DMS 273 treated with DMSO at 0.1 percent for 48 hours (cell line): Measurements from ENCODE around the gene GABARAP.
"Not testable (repeated sequence)": the region's sequence is repeated elsewhere in the genome, so short reads cannot be mapped to it uniquely, and the experiment has no call there.

Experiments used
- DNase-seq: peaks from one replicate; lab custom pipeline; 2025; lab: John Stamatoyannopoulos, UW

Gene GABARAP

DNA sequence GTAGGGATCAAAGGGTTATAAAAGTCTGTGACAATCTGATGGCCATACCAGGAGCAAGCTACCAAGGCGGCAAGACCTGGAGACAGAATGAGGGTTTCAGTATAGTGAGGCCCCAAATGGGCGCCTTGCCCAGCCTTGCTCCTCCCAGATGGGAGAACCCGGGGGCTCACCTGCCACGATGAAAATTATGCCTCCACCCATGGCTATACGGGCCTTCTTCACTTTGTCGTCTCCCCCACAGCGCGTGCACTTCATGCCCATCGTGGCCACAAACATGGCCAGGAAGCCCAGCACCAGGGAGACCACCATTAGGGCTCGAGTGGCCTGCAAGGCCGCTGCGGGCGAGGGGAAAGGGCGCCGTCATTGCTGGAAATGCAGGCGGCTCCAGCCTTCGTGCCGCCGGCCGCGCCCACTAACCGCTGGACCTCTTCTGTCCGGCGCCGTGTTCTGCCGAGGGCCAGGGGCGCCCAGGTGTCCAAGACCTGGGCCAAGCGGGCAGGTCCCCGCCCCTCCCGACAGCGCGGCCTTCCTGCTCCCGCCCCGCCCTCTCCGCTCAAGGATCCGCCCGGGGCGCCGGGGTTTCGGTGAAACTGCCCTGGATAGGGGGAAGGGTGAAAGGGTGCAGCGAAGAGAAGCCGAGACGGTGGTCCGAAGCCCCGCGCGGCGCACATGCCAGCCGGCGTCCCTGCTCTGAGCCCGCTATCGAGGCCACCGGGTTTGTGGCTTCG is 18.6 kb upstream of the GABARAP start:
- DNase-seq, result no peak

DNA sequence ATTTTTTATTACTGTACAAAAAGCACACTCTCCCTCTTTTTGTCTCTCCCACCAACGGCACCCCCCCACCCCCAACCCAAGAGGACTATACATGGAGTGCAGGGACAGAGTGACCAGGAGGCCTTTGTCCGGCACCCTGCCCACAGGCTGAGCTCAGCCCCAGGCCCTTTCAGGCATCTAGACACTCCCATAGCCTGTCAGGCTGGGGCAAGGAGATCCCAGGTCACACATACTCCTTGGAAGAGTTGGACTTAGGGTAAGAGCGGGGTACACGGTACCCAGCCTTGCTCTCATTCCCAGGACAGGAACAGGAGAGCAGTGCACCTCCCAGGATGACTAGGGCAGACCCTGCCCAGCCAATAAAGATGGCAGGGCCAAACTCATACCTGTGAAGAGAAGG is 17.9 kb upstream of the GABARAP start:
- DNase-seq, result no peak

GRCh38 chr17:7259555-7259889 is 17.3 kb upstream of the GABARAP start:
- no peak for DNase-seq

- no peak for DNase-seq
These were observed 16.7 kb upstream of the GABARAP start for GRCh38 chr17:7258731-7259554.

DNA sequence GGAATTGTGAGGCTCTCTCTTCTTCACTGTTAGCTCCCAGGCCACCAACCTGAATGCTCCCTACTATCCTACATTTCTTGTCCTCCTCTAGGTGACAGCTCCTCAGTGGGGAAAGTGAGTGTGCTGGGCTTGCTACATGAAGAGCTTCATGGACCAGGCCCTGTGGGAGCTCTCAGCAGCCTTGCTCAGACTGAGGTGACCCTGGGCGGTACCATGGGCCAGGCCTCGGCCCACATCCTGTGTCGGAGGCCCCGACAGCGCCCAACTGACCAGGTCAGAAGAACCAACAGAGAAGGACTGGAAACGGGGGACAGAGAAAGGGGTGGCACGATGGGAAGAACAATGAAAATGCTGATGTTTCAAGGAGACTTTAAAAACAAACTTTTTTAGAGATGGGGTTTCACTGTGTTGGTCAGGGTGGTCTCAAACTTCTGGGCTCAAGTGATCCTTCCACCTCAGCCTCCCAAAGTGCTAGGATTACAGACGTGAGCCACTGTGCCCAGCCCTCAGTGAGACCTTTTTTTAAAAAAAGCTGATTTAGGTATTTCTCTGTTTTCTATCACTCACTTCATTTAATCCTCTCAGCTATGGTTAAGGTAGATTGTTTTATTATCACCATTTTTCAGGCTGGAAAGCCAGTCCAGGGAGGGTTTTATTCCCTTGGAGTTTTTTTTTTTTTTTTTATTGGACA is 14.7 kb upstream of the GABARAP start:
- no peak for DNase-seq

- no peak for DNase-seq
These were observed 12.3 kb upstream of the GABARAP start for GRCh38 chr17:7254511-7254910.

DNA sequence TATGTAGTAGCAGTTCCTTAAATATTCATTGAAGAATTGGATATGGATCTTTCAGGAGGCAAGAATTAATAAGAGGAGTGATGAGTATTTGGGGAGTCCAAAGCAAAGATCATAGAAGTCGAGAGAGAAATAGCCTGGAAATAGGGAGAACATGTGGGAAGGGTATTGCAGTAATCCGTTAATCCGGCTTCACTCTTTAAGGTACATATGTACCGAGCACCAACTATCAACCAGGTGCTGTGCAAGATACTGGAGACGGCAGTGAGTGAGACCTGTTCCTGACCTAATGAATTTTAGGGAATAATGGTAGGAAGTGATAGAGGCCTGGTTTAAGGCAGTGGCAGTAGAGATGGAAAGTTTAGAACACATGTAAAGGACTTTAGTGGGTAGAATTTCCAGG is 10.8 kb upstream of the GABARAP start:
- DNase-seq, result no peak

GRCh38 chr17:7252176-7253043 is 10.2 kb upstream of the GABARAP start, which contains the start of gene ELP5:
Gene ELP5 (plus strand): TSS chr17:7252215. CDS start chr17:7252551, 336 bp downstream.
- DNase-seq, result peak; percentile 78

DNA sequence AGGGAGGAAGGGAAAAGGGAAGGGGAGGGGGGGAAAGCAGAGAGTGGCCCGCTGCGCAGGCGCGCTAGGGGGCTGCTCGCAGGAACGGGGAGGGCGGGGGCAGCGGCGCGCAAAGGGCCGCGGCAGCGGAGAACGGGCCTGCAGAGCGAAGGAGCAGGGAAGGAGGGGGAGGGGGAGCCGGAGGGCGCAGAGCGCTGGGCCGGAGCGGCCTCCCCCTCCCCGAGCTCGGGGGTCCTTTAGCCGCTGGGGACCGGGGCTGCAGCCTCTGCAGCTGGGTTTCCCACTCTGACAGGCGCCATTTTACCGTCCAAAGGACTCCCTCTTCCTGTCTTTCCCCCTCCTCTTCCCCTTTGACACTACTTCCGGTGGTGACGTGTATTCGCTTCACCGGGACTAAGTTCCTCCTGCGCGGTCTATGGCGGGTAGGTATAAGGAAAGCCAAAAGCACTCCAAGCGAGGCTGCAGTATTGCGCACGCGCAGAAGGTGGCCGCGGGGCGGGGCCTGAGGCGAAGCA is 9.5 kb upstream of the GABARAP start, which contains the start of gene CTDNEP1:
Gene CTDNEP1, minus strand, starts transcription at position 74 of the 515 bp plus-strand sequence. CDS start 438 bp downstream, outside the sequence.
- peak; percentile 88 for DNase-seq

- no peak for DNase-seq
These were observed 8.7 kb upstream of the GABARAP start for GRCh38 chr17:7250695-7251627.

GRCh38 chr17:7249830-7250229 is 7.6 kb upstream of the GABARAP start:
- DNase-seq, result no peak

GRCh38 chr17:7249214-7249613 is 7.0 kb upstream of the GABARAP start:
- DNase-seq, result no peak

- DNase-seq, result no peak
These were observed 6.5 kb upstream of the GABARAP start for GRCh38 chr17:7248796-7249195.

DNA sequence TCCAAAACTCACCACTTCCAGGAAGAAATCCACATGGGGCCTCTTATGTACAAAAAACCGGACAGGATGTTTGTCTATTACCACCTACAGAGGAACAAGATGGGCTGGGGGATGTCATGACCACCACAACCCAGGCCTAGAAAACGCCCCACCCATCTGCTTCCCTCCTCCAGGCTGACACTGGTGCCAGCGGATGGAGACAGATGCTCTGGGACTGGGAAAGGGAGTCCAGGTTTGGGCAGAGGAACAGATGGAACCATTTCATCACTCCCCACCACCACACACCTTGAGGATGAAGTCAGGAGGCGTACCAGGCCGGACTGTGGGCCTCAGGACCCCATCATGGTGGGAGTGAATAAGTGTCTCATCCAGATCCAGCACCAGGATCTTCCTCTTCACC is 4.5 kb upstream of the GABARAP start:
- no peak for DNase-seq

GRCh38 chr17:7243838-7244237 is 1.6 kb upstream of the GABARAP start:
- not testable (repeated sequence) for DNase-seq

DNA sequence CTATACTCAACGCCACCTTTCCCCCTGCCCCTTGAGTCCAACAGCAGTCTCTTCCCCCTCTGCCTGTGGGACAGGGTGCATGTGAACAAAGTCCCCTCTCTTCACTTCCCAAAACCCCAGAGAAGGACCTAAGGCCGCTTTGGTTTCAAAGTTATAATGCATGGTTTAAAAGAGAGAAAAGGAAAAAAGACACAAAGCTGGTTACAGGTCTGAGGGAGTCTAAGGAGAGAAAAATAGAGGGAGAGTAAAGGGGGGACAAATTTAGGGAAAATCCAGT is 1.1 kb upstream of the GABARAP start:
- no peak for DNase-seq

- DNase-seq, result peak; percentile 83
These were observed 636 bp upstream of the GABARAP start for GRCh38 chr17:7242717-7243452.

GRCh38 chr17:7241090-7241733 is 1.0 kb downstream of the GABARAP start:
- DNase-seq, result no peak

- no peak for DNase-seq
These were observed 1.9 kb downstream of the GABARAP start for GRCh38 chr17:7240375-7240774.
